DMS79 treated with DMSO at 0.1 percent for 48 hours (cell line): Measurements from ENCODE around the gene SYT5.
"Not testable (repeated sequence)": the region's sequence is repeated elsewhere in the genome, so short reads cannot be mapped to it uniquely, and the experiment has no call there.

Experiments used
- DNase-seq: peaks from one replicate; lab custom pipeline; 2025; lab: John Stamatoyannopoulos, UW

The SYT5 gene

DNA sequence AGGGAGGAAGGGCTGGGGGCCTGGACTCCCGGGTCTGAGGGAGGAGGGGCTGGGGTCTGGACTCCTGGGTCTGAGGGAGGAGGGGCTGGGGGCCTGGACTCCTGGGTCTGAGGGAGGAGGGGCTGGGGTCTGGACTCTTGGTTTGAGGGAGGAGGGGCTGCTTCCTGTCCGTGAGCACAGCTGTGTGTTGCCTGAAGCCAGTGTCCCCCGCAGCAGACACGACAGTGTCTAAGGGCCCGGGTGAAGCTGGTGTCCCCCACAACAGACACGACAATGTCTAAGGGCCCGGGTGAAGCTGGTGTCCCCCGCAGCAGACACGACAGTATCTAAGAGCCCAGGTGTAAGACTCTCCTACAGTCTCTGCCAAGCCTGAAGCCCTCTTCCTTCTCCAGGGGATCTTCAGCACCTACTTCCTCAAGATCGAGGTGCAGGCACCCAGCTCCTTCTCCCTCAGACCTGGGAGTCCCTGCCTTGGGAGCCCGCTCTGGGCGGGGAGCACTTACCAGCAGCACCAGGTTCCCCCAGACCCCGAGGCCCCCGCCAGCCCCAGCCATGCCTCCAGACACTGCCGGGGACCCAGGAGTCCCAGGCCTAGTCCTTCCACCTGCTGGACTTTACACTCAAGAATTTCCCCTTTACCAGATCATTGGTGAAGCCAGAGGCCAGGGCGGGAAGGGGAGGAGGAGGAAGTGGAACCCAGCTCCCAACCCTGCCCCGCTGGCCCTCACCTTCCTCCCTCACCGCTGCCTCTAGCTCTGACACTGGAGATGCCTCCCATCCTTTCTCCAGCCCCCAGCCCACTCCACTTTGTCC is 29.0 kb upstream of the SYT5 start, which contains the start of gene PTPRH:
Gene PTPRH (minus strand): TSS at position 622 of the 813 bp plus-strand sequence. CDS start 68 bp downstream, at position 554.
- DNase-seq, result no peak

DNA sequence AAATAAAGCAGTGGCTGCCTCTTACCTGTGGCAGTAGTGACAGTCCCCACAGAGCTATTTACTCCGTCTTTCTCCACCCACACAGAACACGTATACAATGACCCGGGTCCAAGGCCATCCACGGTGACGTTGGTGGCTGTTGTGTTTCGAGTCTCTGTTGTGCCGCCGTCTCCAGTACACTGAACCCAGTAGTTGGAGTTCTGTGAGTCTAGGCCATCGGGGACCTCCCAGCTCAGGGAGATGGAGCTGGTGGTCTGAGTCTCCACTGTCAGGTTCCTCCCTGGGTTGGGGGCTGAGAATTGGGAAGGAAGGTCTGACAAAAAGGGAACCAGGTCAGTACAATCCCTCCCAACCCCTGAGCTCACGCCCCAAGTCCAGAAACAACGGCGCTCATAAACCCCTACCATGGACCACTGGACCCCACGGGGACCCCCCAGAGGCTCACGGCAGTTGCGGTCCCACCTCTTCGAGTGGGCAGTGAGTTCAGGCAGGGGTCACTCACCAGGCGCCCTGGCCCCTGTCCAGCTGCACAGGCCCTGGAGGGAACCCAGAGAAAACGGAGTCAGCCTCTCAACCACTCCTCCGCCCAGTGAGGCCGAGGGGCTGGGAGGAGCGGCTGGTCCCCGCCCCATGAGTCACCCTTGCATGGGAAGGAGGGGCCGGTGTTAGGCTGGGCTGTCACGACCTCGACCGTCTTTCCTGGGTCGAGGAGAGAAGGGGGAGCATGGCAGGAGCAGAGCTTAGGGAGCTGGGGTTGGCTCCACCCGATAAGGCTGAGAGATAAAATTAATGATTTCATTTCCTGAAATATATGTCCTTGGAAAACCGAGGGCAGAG is 26.8 kb upstream of the SYT5 start:
- peak; percentile 71 for DNase-seq

DNA sequence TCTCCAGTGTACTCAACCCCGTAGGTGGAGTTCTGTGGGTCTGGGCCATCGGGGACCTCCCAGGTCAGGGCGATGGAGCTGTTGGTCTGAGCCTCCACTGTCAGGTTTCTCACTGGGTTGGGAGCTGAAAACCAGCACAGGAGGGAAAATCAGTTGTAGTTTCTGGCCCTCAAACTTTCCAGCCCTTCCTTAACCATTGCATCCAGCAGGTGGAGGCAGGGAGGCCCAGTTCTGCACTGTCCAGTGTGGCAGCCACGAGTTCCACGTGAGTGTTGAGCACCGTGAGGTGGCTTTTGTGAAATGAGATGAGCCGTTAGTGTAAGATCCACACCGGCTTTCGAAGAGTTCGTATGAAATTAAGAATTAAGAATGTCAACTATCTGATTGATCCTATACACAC is 22.1 kb upstream of the SYT5 start:
- not testable (repeated sequence) for DNase-seq

DNA sequence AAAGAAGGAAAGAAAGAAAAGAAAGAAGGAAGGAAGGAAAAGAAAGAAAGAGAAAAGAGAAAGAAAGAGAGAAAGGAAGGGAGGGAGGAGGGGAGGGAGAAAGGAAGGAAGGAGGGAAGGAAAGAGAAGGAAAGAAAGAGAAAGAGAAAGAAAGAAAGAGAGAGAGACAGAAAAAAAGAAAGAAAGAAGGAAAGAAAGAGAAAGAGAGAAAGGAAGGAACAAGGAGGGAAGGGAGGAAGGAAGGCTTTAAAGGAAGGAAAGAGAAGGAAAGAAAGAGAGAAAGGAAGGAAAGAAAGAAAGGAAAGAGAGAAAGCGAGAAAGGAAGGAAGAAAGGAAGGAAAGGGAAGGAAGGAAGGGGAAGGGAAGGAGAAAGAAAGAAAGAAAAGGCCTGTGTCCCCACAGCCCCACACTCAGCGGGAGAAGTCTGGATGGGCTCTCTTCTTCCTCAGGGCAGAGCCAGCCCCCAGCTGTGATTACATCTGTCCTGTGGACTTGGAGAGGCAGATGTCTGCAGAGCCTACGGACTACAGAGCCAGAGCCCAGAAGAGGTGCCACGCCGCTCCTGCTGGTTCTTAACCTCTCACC is 19.6 kb upstream of the SYT5 start:
- no peak for DNase-seq

GRCh38 chr19:55198651-55199050 is 18.6 kb upstream of the SYT5 start:
- no peak for DNase-seq

DNA sequence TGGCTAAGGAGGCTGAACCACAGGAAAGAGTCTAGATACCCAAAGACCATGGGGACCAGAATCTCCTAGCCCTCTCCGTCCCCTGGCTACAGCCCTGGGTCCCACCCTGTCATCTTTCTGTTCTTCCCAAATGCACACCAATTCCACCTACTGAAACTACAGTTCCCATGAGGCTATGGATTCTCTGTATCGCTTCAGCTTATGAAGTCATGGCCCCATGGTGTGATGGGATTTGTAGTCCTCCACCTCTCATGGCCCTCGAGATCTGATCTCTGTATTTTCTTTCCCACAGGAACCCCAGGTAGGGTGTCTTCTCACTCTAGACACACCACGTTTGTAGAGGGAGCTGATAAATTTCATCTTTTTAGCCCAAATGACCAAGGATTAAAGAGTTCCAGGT is 17.4 kb upstream of the SYT5 start:
- no peak for DNase-seq

GRCh38 chr19:55196803-55197202 is 16.7 kb upstream of the SYT5 start:
- DNase-seq, result no peak

DNA sequence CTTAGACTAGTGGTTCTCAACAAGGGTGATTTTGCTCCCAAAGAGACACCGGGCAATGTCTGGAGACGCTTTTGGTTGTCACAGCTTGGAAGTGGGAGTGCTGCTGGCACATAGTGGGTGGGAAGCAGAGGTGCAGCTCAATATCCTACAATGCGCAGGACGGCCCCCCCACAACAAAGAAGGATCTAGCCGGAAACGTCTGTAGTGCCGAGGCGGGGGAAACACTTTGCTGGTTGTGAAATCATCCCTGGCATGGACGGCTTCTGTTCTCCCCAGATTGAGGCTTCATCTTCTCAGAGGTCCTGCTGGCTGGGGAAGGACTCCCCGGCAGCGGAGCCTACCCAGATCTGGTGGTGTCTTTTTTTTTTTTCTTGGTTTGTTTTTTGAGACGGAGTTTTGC is 13.4 kb upstream of the SYT5 start:
- DNase-seq, result no peak

- DNase-seq, result no peak
Observed at GRCh38 chr19:55189403-55189835, 9.3 kb upstream of the SYT5 start.

DNA sequence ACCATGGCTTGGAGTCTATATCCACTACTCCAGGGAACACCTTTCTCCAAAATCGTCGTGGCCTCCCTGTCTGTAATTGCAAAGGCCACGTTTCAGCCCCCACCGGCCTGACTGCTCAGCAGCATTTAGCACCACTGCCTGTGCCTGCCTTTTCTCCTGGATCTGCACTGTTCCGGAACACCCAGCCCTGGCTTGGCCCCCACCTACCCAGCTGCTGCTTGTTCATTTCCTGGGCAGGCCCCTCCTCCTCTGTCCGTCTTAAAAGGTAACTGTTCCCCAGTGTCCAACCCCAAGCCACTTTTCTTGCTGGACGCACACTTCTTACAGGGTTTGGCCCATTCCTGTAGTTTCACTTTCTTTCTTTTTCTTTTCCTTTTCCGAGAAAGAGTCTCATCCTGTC is 8.5 kb upstream of the SYT5 start:
- no peak for DNase-seq

GRCh38 chr19:55186080-55186479 is 6.0 kb upstream of the SYT5 start:
- DNase-seq, result no peak

GRCh38 chr19:55181740-55182139 is 1.7 kb upstream of the SYT5 start:
- no peak for DNase-seq

- peak; percentile 90 for DNase-seq
Observed at GRCh38 chr19:55178781-55179599, 1.1 kb downstream of the SYT5 start.

- no peak for DNase-seq
Observed at GRCh38 chr19:55176076-55176475, 4.0 kb downstream of the SYT5 start.

DNA sequence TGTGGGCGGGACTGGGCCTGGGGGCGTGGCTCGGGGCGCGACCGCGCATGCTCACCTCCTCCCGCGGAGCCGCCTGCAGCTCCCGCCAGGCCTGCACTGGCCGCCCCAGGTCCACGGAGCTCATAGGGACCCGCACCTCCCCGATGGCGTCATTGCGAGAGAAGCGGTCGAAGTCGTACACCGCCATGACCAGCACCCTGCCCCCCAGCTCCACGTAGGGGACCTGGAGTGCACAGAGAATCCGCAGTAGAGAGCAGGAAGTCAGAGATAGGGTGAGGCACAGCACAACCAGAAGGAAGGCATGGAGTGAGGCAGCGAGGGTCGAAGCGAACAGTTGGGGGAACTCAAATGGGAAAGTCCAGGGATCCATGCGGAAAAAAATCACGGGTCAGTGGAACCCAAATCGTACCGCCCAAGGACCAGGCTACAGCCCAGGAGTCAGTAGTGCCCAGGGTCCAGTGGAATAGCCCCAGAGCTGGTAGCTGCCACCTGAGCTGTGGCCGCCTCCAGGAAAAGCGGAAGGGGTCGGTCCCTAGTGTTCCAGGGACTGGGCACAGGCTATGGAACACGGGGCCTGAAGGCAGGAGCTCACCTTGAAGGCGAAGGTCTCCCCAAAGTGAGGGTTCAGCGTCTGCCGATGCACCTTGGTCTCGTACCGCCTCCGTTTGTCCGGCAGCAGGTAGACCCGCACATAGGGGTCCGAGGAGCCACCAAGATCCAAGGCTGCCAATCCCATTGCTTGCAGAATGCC is 4.8 kb downstream of the SYT5 start:
- DNase-seq, result no peak

GRCh38 chr19:55174425-55175116 is 5.5 kb downstream of the SYT5 start:
- no peak for DNase-seq

- DNase-seq, result no peak
Observed at GRCh38 chr19:55173714-55174409, 6.2 kb downstream of the SYT5 start.

GRCh38 chr19:55173186-55173713 is 6.8 kb downstream of the SYT5 start:
- no peak for DNase-seq

DNA sequence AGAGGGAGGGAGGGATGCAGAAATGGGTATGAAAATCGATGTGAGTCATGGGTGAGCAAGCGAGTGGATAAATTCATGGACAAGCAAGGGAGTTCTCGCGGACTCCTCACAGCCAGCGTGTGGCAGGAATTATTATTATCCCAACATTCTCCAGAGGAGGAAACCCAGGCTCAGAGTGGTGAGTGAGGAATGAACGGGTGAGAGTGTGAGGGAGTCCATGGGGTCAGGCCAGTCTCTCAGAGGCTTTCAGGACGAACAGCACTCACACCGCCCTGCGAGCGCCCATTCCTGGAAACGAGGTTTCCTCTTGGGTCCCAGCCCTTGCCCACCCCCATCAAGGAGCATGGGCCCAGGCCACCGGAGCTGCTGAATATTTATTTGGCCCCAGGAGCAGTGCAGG is 7.3 kb downstream of the SYT5 start:
- no peak for DNase-seq

- not testable (repeated sequence) for DNase-seq
Observed at GRCh38 chr19:55172318-55172717, 7.8 kb downstream of the SYT5 start.
